Type B pancreatic cell (in vitro differentiated cells): ENCODE results near the gene BRD9. TPM values are rescaled to one million over a fixed set of nuclear protein-coding genes. Genes with fewer than 3 reads are reported as not detected.

ENCODE experiments used
- DNase-seq: peaks from one replicate; pipeline ENCODE4 v3.0.0; 2021; ENCODE audit warnings: mixed read lengths; ENCODE audit not compliant: unreplicated experiment; ENCODE audit errors: extremely low spot score
- H3K27ac Mint-ChIP-seq: 2 replicates; pipeline ENCODE4 v1.8.0; 2021; ENCODE audit warnings: mild to moderate bottlenecking, mixed read lengths
- H3K27me3 Mint-ChIP-seq: 2 replicates; pipeline ENCODE4 v1.8.0; 2021; ENCODE audit warnings: mixed read lengths
- H3K36me3 Mint-ChIP-seq: 2 replicates; pipeline ENCODE4 v1.8.0; 2021; ENCODE audit warnings: mixed read lengths
- H3K4me1 Mint-ChIP-seq: one replicate; pipeline ENCODE4 v1.8.0; 2021; ENCODE audit warnings: mixed read lengths; ENCODE audit not compliant: unreplicated experiment
- H3K4me3 Mint-ChIP-seq: 2 replicates; pipeline ENCODE4 v1.8.0; 2021; ENCODE audit warnings: mild to moderate bottlenecking, mixed read lengths
- H3K9me3 Mint-ChIP-seq: 2 replicates; pipeline ENCODE4 v1.8.0; 2021; ENCODE audit warnings: mixed read lengths
- total RNA-seq: library from RNA; stranded (reverse); gene quantifications from 2 replicates; pipeline ENCODE4 v1.2.1, GENCODE V29; 2021; ENCODE audit warnings: low replicate concordance
- TF ChIP-seq, protein P1 (sequence below): fragments of 200-600 bp; sonication (generic); conservative IDR thresholded peaks from 2 replicates; pipeline ENCODE4 v1.5.0; 2021; ENCODE audit warnings: antibody characterized with exemption, mild to moderate bottlenecking

The BRD9 gene
- total RNA-seq, 1 donor from 2014 or later, result 55.6 TPM

DNA sequence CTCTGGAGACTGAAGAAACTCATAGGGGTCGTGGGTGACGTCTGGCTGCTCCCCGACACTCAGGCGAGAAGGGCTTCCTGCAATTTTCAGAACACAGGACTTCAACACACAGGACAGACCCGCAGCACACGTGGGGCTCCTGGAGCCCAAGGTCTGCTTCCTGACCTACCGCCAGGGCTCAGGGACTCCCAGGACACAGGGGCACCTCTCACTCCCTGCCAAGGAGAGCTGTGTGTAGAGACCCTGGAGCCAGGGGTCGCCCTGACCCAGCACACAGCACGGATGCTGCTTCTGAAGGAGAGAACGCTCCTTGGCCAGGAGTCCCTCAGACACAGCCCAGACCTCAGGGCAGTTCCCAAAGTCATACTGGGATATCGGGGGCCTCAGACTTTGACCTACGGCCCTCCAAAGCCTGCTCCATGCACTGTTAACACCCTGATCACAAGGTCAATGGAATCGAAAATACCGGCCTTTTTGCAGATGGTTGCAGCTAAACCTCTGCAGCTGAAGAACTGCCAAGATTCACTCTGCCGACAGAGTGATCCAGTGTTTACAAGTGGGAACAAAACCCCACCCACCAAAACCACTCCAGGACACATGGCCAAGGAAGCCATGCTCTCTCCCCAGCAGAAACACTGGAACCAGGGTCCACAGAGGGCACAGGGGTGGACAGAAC, 28.0 kb downstream of the BRD9 start:
- Mint-ChIP-seq H3K36me3 (peaks cover 22% of the 10 kb centered on the region), H3K27me3 (no peaks in the 10 kb centered on the region), H3K4me1 (no peaks in the 10 kb centered on the region), H3K9me3 (no peaks in the 10 kb centered on the region), H3K27ac (no peak overlapping the region), H3K4me3 (no peak overlapping the region)
- no peak for DNase-seq
- TF ChIP-seq, protein P1, sequence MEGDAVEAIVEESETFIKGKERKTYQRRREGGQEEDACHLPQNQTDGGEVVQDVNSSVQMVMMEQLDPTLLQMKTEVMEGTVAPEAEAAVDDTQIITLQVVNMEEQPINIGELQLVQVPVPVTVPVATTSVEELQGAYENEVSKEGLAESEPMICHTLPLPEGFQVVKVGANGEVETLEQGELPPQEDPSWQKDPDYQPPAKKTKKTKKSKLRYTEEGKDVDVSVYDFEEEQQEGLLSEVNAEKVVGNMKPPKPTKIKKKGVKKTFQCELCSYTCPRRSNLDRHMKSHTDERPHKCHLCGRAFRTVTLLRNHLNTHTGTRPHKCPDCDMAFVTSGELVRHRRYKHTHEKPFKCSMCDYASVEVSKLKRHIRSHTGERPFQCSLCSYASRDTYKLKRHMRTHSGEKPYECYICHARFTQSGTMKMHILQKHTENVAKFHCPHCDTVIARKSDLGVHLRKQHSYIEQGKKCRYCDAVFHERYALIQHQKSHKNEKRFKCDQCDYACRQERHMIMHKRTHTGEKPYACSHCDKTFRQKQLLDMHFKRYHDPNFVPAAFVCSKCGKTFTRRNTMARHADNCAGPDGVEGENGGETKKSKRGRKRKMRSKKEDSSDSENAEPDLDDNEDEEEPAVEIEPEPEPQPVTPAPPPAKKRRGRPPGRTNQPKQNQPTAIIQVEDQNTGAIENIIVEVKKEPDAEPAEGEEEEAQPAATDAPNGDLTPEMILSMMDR, result no peak

DNA sequence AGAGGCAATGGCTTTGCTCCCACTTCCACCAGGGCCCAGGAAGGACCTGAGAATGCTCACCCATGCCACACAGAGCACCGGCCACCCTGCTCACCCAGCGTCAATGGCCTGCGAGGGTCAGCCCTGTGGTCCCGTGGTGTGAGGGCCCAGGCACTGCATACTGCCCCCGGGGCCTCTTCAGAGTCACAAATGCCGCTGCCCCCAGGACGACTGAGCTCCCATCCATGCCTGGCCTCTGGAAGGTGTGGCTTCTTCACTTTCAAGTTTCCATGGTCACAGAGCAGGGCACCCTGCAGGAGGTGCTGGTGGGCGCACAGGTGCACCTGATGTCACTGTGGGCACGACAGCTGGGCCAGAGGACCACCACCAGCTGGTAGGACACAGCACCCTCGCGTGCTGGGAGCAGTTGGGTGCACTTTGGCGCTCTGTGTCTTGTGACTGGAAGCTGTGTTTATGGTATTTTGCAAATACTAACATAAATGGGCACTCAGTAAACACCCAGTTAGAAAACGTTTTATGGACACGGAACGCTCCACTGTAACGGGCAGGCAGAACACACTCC, 29.3 kb downstream of the BRD9 start:
- Mint-ChIP-seq H3K4me1 (peaks cover 4% of the 10 kb centered on the region), H3K4me3 (no peak overlapping the region), H3K36me3 (peaks cover 15% of the 10 kb centered on the region), H3K27ac (no peak overlapping the region), H3K27me3 (no peaks in the 10 kb centered on the region), H3K9me3 (no peaks in the 10 kb centered on the region)
- DNase-seq, result no peak
- TF ChIP-seq, protein P1, result no peak

DNA sequence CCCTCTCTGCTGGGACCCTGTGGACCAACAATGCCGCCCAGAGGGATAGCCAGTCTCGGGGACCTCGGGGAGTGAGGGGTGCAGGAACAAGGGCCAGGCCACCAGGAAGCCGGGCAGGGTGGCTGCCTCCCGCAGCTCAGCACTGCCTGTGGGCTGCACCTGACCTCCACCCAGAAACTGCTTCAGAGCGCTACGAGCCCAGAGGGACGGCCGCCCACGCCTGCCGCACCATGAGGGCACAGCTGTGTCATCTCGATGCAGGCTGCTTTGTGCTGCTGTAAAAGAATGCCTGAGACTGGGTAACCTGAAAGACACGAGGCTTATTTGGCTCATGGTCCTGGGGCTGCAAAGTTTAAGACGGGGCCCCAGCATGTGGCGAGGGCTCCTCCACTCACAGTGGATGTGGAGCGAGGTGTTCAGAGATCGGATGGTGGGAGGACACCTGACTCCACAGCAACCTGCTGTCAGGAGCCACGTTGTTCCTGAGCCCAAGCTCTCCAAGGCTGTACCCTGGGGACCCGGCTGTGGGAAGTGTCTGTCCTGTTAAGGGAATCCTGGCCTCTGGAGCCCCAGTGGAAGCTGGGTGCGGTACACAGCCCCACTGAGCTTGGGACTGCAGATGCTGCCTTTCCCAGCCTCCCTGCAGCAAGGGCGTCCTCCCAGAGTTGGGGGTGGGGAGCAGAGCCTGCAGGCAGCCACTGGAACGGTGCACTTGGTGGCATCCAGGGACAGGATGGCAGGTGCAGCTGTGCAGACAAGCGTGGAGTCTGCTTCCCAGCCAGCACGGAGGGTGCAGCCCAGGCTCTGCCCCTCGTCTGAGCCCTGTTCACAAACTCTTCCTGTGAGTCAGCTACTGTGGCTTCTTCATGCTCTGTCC, 30.0 kb downstream of the BRD9 start:
- H3K4me1 Mint-ChIP-seq, result peaks cover 4% of the 10 kb centered on the region
- peaks cover 9% of the 10 kb centered on the region for H3K36me3 Mint-ChIP-seq
- DNase-seq, result no peak
- TF ChIP-seq, protein P1, result no peak
- H3K27ac Mint-ChIP-seq, result no peak overlapping the region
- no peaks in the 10 kb centered on the region for H3K9me3 Mint-ChIP-seq
- H3K27me3 Mint-ChIP-seq, result no peaks in the 10 kb centered on the region
- H3K4me3 Mint-ChIP-seq, result no peak overlapping the region

DNA sequence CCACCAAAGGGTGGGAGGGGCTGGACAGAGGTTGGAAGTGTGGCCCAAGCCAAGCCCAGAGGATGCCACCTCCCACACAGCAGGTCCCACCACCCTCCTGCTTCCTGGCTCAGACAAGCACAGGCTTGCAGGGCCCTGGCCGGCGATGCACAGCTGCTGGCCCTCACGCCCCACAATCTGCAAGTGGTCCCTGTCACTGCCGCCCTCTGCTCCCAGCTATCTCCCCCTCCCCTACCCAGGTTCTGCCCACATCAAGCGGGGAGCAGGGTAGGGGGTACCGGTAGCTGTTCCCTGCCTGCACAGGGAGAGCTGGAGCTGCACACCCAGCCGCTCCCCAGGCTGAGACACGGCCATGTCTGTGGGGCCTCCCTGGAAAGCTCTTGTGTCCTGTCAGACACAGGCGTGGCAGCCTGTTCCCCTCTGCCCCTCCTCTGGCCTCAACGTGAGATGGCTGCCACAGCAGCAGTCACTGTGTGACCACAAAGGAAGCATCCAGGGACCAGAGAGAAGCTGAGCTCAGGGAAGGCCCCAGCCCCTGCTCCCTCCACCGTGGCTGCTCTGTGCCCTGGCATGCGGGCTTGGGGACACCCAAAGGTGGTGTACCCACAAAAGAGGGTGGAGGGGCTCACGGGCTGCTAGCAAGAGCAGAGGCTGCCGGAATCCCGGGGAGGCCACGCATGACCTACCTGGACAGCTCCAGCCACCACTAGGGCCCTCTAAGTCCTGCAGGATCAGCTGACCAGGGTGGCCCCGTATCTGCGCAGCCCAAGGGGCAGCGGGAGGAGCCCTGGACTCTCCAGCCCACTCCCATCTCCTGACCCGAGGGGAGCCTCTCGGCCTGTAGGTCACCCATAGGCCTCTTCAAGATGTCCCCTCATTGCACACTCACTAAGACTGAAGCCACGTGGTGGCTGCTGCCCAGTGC, 30.9 kb downstream of the BRD9 start:
- TF ChIP-seq, protein P1, result no peak
- Mint-ChIP-seq H3K9me3 (no peaks in the 10 kb centered on the region), H3K4me1 (peaks cover 4% of the 10 kb centered on the region), H3K4me3 (no peak overlapping the region), H3K27me3 (no peaks in the 10 kb centered on the region), H3K27ac (no peak overlapping the region), H3K36me3 (peaks cover 5% of the 10 kb centered on the region)
- DNase-seq, result no peak

DNA sequence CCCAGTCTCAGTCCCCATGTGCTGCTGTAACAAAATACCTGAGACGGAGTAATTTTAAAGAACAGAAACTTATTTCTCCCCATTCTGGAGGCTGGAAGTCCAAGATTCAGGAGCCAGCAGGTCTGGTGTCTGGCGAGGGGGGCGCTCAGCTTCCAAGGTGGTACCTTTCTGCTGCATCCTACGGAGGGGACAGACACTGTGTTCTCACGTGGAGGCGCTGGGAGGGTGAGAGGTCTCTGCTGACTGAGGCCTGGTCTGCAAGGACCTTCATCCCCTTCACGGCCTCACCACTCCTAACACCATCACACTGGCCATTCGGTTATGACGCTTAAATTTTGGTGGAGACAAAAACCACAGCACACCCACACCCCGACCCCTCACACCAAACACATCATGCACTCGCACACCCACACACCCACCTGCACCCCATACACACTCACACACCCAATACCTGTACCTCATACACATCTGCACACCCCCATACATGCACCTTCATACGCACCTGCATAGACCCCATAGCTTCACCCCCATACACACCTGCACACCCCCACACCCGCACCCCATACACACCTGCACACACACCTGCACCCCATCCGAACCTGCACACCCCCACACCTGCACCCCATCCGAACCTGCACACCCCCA, 32.0 kb downstream of the BRD9 start:
- H3K9me3 Mint-ChIP-seq, result no peaks in the 10 kb centered on the region
- H3K27me3 Mint-ChIP-seq, result no peaks in the 10 kb centered on the region
- no peaks in the 10 kb centered on the region for H3K36me3 Mint-ChIP-seq
- TF ChIP-seq, protein P1, result no peak
- no peak overlapping the region for H3K4me3 Mint-ChIP-seq
- no peak overlapping the region for H3K27ac Mint-ChIP-seq
- no peak for DNase-seq
- H3K4me1 Mint-ChIP-seq, result peaks cover 4% of the 10 kb centered on the region
